Ovary (tissue), 9 donors: ENCODE measurements around the gene PGLYRP1. TPM values are rescaled to one million over a fixed set of nuclear protein-coding genes. Genes with fewer than 3 reads are reported as not detected.

Experiments
- DNase-seq, 5 donors: peaks; one replicate each; pipeline ENCODE4 v3.0.0-alpha.2; 2019 to 2020
- H3K27ac ChIP-seq, 2 donors: fragments of 200-600 bp; one replicate each; pipeline versions ENCODE4 v1.5.1 to v1.8.0; 2019 to 2022
- H3K27me3 ChIP-seq: fragments of 200-600 bp; one replicate; pipeline ENCODE4 v1.8.0; 2022
- H3K36me3 ChIP-seq: fragments of 200-600 bp; sonication (generic); one replicate; pipeline ENCODE4 v1.5.1; 2019
- H3K4me1 ChIP-seq: one replicate; pipeline ENCODE4 v1.8.1; 2013; ENCODE audit warnings: mild to moderate bottlenecking, moderate library complexity; ENCODE audit not compliant: insufficient read depth
- H3K4me3 ChIP-seq: fragments of 200-600 bp; sonication (generic); one replicate; pipeline ENCODE4 v1.5.1; 2017
- H3K9me3 ChIP-seq, 2 donors: fragments of 200-600 bp in 1 of 2; sonication (generic) in 1 of 2; one replicate each; pipeline versions ENCODE4 v1.5.1 to v1.8.1; 2013 to 2019; ENCODE audit warnings: mild to moderate bottlenecking in 1 of 2, moderate library complexity in 1 of 2
- CTCF ChIP-seq, 3 donors: fragments of 450-650 bp in 2 of 3; fragments of 200-600 bp in 1 of 3; IDR thresholded peaks; one replicate each; pipeline versions ENCODE4 v1.5.1 to v1.8.0; 2016 to 2022; ENCODE audit warnings: antibody characterized with exemption in 3 of 3, mild to moderate bottlenecking in 1 of 3
- EP300 ChIP-seq: sonication (generic); formaldehyde crosslinking; IDR thresholded peaks from one replicate; pipeline ENCODE4 v1.6.1; 2017; ENCODE audit warnings: antibody characterized with exemption
- POLR2A ChIP-seq: fragments of 450-650 bp; IDR thresholded peaks from one replicate; pipeline ENCODE4 v1.6.1; 2017; ENCODE audit warnings: antibody characterized with exemption, mild to moderate bottlenecking, moderate library complexity
- WGBS, 3 donors: extraction: QIAGEN DNeasy Blood & Tissue Kit in 1 of 3; methylation state at CpG; one replicate each; pipeline versions ENCODE4 v1.1.5 to v1.1.7; 2013 to 2017; 5-methylcytosine and 5-hydroxymethylcytosine counted together
- intact Hi-C, 4 donors: fragments of 100-400 bp; cut with DNase I; formaldehyde crosslinking; loops; one replicate each; pipeline versions ENCODE4 v1.11.0 to v1.15.1; 2022 to 2023
- polyA plus RNA-seq, 2 donors: library from polyadenylated mRNA; stranded (reverse); fragments of 200-250 nt in 1 of 2; fragments of 350-450 nt in 1 of 2; fragmentation: Illumina TruSeq in 1 of 2; extraction: RNeasy Lipid Tissue Mini Kit (QIAGEN cat#74804) in 1 of 2; gene quantifications; one replicate each; pipeline ENCODE4 v1.2.3, GENCODE V29; 2013 to 2014
- total RNA-seq, 7 donors: library from RNA; depleted of rRNA in 2 of 7; stranded (reverse); fragments of >200 nt in 2 of 7; fragmentation: NEBNext Ultra II Directional in 3 of 7; extraction: Animal tissue kit (Norgen Biotek cat#: 25700) in 3 of 7; gene quantifications; one replicate each; pipeline versions ENCODE4 v1.1.0 to v1.2.4, GENCODE V29; 2016 to 2023
- donor health status: DM: no; HTN: no; CAD: no; lungs with moderate emphysema.
- donor health status: DM: no; HTN: no; CAD: no.
- donor health status: Bipolar disorder and iron deficiency.
- donor health status: DM: yes; HTN: yes; CAD: no.
- donor health status: DM: no; HTN: no; CAD: no.
- donor health status: DM: yes; HTN: yes; CAD: no.

The PGLYRP1 gene
- total and polyA plus RNA-seq, 9 donors: not detected

GRCh38 chr19:46002678-46003275, 20.1 kb downstream of the PGLYRP1 start:
- TF ChIP-seq EP300: no peak
- no peak for TF ChIP-seq CTCF (IDR thresholded peaks at IDR 0.05)
- TF ChIP-seq POLR2A: no peak
- DNase-seq: no peak
- WGBS, 3 donors: 91 to 97% (median 93%) methylated on average over 15 of the region's 15 CpGs
- H3K9me3 ChIP-seq: no peaks in the 10 kb centered on the region
- H3K27me3 ChIP-seq: no peaks in the 10 kb centered on the region
- H3K4me1 ChIP-seq: peaks cover 6% of the 10 kb centered on the region
- intact Hi-C loops: loop anchor here in 1 of 4 donors (10.0 kb wide), 1 partner anchor 88 kb away; the partner anchor contains the start of gene NANOS2
- H3K27ac ChIP-seq: no peak overlapping the region
- H3K36me3 ChIP-seq: no peaks in the 10 kb centered on the region
- no peak overlapping the region for H3K4me3 ChIP-seq

- H3K4me1 ChIP-seq: peaks cover 6% of the 10 kb centered on the region
- intact Hi-C loops: loop anchor here in 1 of 4 donors (10.0 kb wide), 1 partner anchor 86 kb away; the partner anchor contains the start of gene NANOS2
- no peak overlapping the region for H3K4me3 ChIP-seq
- no peaks in the 10 kb centered on the region for H3K36me3 ChIP-seq
- H3K27me3 ChIP-seq: no peaks in the 10 kb centered on the region
- H3K27ac ChIP-seq: no peak overlapping the region
- TF ChIP-seq CTCF (IDR thresholded peaks at IDR 0.05) (no peak), POLR2A (no peak), EP300 (no peak)
- DNase-seq: no peak
- 5 to 11% (median 5%) methylated on average over 33 to 34 of the region's 34 CpGs for WGBS, 3 donors
- H3K9me3 ChIP-seq: no peaks in the 10 kb centered on the region
These were observed 22.2 kb downstream of the PGLYRP1 start for GRCh38 chr19:46000491-46001246.

- Histone ChIP-seq H3K9me3 (no peaks in the 10 kb centered on the region), H3K4me3 (no peak overlapping the region), H3K4me1 (peaks cover 6% of the 10 kb centered on the region), H3K36me3 (no peaks in the 10 kb centered on the region), H3K27ac (no peak overlapping the region), H3K27me3 (no peaks in the 10 kb centered on the region)
- peak in 2 of 5 donors; percentile 39 to 42 for DNase-seq
- WGBS, 3 donors: 11 to 20% (median 13%) methylated on average over 14 of the region's 14 CpGs
- no peak for TF ChIP-seq EP300
- intact Hi-C loops: loop anchor here in 1 of 4 donors (10.0 kb wide), 1 partner anchor 85 kb away; the partner anchor contains the start of gene NANOS2
These were observed 23.2 kb downstream of the PGLYRP1 start for GRCh38 chr19:45999653-46000121.

- WGBS, 3 donors: 92 to 97% (median 95%) methylated on average over 4 of the region's 4 CpGs
- Histone ChIP-seq H3K27ac (no peak overlapping the region), H3K4me1 (peaks cover 6% of the 10 kb centered on the region), H3K4me3 (no peak overlapping the region), H3K9me3 (no peaks in the 10 kb centered on the region), H3K27me3 (no peaks in the 10 kb centered on the region), H3K36me3 (no peaks in the 10 kb centered on the region)
- no peak for DNase-seq
- no peak for TF ChIP-seq EP300
- intact Hi-C loops: no loop called here
These were observed 24.0 kb downstream of the PGLYRP1 start for GRCh38 chr19:45998834-45999233.

- Histone ChIP-seq H3K9me3 (no peaks in the 10 kb centered on the region), H3K27me3 (no peaks in the 10 kb centered on the region), H3K36me3 (no peaks in the 10 kb centered on the region), H3K4me1 (peaks cover 6% of the 10 kb centered on the region), H3K27ac (no peak overlapping the region), H3K4me3 (no peak overlapping the region)
- DNase-seq: no peak
- TF ChIP-seq CTCF (IDR thresholded peaks at IDR 0.05) (no peak), EP300 (no peak), POLR2A (no peak)
- intact Hi-C loops: no loop called here
- WGBS, 3 donors: 83 to 92% (median 83%) methylated on average over 8 of the region's 8 CpGs
These were observed 25.9 kb downstream of the PGLYRP1 start for GRCh38 chr19:45996933-45997332.
